ENCODE results near the gene KRT39. TPM values are rescaled to one million over a fixed set of nuclear protein-coding genes. Genes with fewer than 3 reads are reported as not detected.

Gene KRT39
- polyA plus RNA-seq, 2 of the 4 experiments (the other 2 are of a cell fraction): not detected

DNA sequence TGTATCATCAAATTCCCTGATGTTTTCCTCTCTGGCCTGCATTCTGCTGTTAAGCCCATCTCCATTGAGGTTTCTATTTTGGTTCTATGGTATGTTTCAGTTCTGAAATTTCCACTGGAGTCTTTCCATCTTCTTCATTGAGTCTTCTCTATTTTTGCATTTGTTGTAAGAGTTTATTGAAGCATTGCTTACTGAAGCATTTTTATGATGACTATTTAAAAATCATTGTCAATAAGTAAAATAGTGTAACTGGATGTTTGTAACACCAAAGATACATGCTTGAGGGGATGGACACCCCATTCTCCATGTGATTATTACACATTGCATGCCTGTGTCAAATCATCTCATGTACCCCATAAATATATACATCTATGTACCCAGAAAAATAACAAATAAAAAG is 8.8 kb upstream of the KRT39 start:
- Histone ChIP-seq H3K4me2 (no peak overlapping the region), H3K27ac (no peak overlapping the region), H3K4me3 (no peak overlapping the region), H3K9me3 (no peaks in the 10 kb centered on the region), H3K4me1 (no peaks in the 10 kb centered on the region)
- CTCF ChIA-PET: interaction anchor here (0.6 kb wide), 1 partner anchor 58 kb away, joined by 3 read pairs; no protein-coding TSS in a partner anchor
- POLR2A ChIA-PET: no interaction called here
- TF ChIP-seq TP53 (CRISPR knock-in tag; IDR thresholded peaks at IDR 0.05) (no peak), MAFK (IDR thresholded peaks at IDR 0.05; ENCODE audit: partially characterized antibody) (peak; percentile 73)
- peak; percentile 59 for FAIRE-seq
- no peak for ATAC-seq
- no peak for DNase-seq (ENCODE audit: low read depth in 1 of 2, low spot score in 1 of 2)

DNA sequence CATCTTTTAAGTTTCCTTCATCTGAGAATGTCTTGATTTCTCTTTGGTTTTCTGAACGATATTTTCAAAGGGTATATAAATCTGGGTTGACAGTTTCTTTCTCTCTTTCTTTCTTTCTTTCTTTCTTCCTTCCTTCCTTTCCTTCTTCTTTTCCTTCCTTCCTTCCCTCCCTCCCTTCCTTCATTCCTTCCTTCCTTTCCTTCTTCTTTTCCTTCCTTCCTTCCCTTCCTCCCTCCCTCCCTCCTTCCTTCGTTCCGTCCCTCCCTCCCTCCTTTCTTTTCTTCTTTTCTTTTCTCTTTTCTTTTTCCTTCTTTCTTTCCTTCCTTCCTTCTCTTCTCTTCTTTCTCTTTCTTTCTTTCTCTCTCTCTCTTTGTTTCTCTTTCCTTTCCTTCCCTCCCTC is 7.6 kb upstream of the KRT39 start:
- H3K27ac ChIP-seq: no peak overlapping the region
- no peak overlapping the region for H3K4me3 ChIP-seq
- TF ChIP-seq, protein P1, sequence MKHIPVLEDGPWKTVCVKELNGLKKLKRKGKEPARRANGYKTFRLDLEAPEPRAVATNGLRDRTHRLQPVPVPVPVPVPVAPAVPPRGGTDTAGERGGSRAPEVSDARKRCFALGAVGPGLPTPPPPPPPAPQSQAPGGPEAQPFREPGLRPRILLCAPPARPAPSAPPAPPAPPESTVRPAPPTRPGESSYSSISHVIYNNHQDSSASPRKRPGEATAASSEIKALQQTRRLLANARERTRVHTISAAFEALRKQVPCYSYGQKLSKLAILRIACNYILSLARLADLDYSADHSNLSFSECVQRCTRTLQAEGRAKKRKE (CRISPR knock-in tag; IDR thresholded peaks at IDR 0.05; ENCODE audit: low read depth): no peak
- TF ChIP-seq RAD21 (conservative IDR thresholded peaks at IDR 0.05 in 1 of 2, IDR thresholded peaks at IDR 0.05 in 1 of 2): no peak
- TF ChIP-seq, protein P2, sequence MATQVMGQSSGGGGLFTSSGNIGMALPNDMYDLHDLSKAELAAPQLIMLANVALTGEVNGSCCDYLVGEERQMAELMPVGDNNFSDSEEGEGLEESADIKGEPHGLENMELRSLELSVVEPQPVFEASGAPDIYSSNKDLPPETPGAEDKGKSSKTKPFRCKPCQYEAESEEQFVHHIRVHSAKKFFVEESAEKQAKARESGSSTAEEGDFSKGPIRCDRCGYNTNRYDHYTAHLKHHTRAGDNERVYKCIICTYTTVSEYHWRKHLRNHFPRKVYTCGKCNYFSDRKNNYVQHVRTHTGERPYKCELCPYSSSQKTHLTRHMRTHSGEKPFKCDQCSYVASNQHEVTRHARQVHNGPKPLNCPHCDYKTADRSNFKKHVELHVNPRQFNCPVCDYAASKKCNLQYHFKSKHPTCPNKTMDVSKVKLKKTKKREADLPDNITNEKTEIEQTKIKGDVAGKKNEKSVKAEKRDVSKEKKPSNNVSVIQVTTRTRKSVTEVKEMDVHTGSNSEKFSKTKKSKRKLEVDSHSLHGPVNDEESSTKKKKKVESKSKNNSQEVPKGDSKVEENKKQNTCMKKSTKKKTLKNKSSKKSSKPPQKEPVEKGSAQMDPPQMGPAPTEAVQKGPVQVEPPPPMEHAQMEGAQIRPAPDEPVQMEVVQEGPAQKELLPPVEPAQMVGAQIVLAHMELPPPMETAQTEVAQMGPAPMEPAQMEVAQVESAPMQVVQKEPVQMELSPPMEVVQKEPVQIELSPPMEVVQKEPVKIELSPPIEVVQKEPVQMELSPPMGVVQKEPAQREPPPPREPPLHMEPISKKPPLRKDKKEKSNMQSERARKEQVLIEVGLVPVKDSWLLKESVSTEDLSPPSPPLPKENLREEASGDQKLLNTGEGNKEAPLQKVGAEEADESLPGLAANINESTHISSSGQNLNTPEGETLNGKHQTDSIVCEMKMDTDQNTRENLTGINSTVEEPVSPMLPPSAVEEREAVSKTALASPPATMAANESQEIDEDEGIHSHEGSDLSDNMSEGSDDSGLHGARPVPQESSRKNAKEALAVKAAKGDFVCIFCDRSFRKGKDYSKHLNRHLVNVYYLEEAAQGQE (IDR thresholded peaks at IDR 0.05): no peak
- TF ChIP-seq, protein P3, sequence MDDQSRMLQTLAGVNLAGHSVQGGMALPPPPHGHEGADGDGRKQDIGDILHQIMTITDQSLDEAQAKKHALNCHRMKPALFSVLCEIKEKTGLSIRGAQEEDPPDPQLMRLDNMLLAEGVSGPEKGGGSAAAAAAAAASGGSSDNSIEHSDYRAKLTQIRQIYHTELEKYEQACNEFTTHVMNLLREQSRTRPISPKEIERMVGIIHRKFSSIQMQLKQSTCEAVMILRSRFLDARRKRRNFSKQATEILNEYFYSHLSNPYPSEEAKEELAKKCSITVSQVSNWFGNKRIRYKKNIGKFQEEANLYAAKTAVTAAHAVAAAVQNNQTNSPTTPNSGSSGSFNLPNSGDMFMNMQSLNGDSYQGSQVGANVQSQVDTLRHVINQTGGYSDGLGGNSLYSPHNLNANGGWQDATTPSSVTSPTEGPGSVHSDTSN (IDR thresholded peaks at IDR 0.05): no peak
- no peak for TF ChIP-seq HDAC2 (IDR thresholded peaks at IDR 0.05)
- TF ChIP-seq FOSL2 (IDR thresholded peaks at IDR 0.05): no peak
- no peak for TF ChIP-seq FOSL2 (CRISPR knock-in tag; IDR thresholded peaks at IDR 0.05)
- TF ChIP-seq, protein P4, sequence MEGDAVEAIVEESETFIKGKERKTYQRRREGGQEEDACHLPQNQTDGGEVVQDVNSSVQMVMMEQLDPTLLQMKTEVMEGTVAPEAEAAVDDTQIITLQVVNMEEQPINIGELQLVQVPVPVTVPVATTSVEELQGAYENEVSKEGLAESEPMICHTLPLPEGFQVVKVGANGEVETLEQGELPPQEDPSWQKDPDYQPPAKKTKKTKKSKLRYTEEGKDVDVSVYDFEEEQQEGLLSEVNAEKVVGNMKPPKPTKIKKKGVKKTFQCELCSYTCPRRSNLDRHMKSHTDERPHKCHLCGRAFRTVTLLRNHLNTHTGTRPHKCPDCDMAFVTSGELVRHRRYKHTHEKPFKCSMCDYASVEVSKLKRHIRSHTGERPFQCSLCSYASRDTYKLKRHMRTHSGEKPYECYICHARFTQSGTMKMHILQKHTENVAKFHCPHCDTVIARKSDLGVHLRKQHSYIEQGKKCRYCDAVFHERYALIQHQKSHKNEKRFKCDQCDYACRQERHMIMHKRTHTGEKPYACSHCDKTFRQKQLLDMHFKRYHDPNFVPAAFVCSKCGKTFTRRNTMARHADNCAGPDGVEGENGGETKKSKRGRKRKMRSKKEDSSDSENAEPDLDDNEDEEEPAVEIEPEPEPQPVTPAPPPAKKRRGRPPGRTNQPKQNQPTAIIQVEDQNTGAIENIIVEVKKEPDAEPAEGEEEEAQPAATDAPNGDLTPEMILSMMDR (IDR thresholded peaks at IDR 0.05): no peak
- no peak for TF ChIP-seq RARB (CRISPR knock-in tag; IDR thresholded peaks at IDR 0.05)
- no peak for TF ChIP-seq CBX8 (IDR thresholded peaks at IDR 0.05)
- TF ChIP-seq, protein P5, sequence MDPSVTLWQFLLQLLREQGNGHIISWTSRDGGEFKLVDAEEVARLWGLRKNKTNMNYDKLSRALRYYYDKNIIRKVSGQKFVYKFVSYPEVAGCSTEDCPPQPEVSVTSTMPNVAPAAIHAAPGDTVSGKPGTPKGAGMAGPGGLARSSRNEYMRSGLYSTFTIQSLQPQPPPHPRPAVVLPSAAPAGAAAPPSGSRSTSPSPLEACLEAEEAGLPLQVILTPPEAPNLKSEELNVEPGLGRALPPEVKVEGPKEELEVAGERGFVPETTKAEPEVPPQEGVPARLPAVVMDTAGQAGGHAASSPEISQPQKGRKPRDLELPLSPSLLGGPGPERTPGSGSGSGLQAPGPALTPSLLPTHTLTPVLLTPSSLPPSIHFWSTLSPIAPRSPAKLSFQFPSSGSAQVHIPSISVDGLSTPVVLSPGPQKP (IDR thresholded peaks at IDR 0.05; ENCODE audit: low read depth, low read length): no peak
- FAIRE-seq (no peak), ATAC-seq (no peak), DNase-seq (ENCODE audit: low read depth in 1 of 2, low spot score in 1 of 2) (no peak)
- no peak overlapping the region for H3K4me2 ChIP-seq
- ChIA-PET CTCF (interaction anchor here (1.7 to 2.1 kb wide), 2 partner anchors 11 to 26 kb away, joined by 3 to 7 read pairs; no protein-coding TSS in a partner anchor), POLR2A (interaction anchor here (0.6 kb wide), 1 partner anchor 21 kb away, joined by 3 read pairs; no protein-coding TSS in a partner anchor)
- no peaks in the 10 kb centered on the region for H3K9me3 ChIP-seq
- no peaks in the 10 kb centered on the region for H3K4me1 ChIP-seq
- WGBS (ENCODE audit: missing lambda C conversion rate): 52% methylated on average over 3 of the region's 3 CpGs

DNA sequence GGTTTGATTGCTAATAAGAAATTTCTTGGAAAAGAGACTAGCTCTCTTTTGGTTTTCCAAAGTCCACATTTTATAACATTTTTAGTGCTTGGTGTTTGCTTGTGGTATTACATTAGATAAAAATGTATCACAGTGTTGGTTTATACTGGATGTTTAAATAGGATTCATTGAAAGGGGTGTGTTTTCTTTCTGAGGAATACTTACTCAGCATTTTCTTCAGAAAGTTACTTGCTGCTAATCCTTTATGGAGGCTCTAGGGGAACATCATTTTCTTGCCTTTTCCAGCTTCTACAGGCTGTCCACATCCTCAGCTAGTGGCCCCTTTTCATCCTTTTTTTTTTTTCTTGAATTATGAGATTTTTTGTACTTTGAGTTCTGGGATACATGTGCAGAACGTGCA is 834 bp upstream of the KRT39 start:
- H3K4me2 ChIP-seq: no peak overlapping the region
- 84% methylated on average over 1 of the region's 1 CpG for WGBS (ENCODE audit: missing lambda C conversion rate)
- ChIA-PET POLR2A (no interaction called here), CTCF (interaction anchor here (0.6 to 1.7 kb wide), 9 partner anchors 14 to 1185 kb away, joined by 3 to 6 read pairs (median 3); no protein-coding TSS in a partner anchor)
- no peak overlapping the region for H3K4me3 ChIP-seq
- H3K4me1 ChIP-seq: no peaks in the 10 kb centered on the region
- no peak for TF ChIP-seq MAZ (IDR thresholded peaks at IDR 0.05; ENCODE audit: borderline replicate concordance, low read depth, low read length)
- no peak for TF ChIP-seq HOXB13 (CRISPR knock-in tag; IDR thresholded peaks at IDR 0.05; ENCODE audit: low read depth)
- TF ChIP-seq MAFK (IDR thresholded peaks at IDR 0.05; ENCODE audit: partially characterized antibody): peak; percentile 96
- TF ChIP-seq, protein P6, sequence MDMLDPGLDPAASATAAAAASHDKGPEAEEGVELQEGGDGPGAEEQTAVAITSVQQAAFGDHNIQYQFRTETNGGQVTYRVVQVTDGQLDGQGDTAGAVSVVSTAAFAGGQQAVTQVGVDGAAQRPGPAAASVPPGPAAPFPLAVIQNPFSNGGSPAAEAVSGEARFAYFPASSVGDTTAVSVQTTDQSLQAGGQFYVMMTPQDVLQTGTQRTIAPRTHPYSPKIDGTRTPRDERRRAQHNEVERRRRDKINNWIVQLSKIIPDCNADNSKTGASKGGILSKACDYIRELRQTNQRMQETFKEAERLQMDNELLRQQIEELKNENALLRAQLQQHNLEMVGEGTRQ (IDR thresholded peaks at IDR 0.05): no peak
- TF ChIP-seq ZNF302 (CRISPR knock-in tag; IDR thresholded peaks at IDR 0.05): no peak
- no peak for TF ChIP-seq FOSB (CRISPR knock-in tag; IDR thresholded peaks at IDR 0.05)
- no peak overlapping the region for H3K27ac ChIP-seq
- FAIRE-seq: no peak
- no peak for ATAC-seq
- no peaks in the 10 kb centered on the region for H3K9me3 ChIP-seq
- no peak for DNase-seq (ENCODE audit: low read depth in 1 of 2, low spot score in 1 of 2)

Data from A549 (cell line).